ENCODE results near the gene C10orf120.

DNA sequence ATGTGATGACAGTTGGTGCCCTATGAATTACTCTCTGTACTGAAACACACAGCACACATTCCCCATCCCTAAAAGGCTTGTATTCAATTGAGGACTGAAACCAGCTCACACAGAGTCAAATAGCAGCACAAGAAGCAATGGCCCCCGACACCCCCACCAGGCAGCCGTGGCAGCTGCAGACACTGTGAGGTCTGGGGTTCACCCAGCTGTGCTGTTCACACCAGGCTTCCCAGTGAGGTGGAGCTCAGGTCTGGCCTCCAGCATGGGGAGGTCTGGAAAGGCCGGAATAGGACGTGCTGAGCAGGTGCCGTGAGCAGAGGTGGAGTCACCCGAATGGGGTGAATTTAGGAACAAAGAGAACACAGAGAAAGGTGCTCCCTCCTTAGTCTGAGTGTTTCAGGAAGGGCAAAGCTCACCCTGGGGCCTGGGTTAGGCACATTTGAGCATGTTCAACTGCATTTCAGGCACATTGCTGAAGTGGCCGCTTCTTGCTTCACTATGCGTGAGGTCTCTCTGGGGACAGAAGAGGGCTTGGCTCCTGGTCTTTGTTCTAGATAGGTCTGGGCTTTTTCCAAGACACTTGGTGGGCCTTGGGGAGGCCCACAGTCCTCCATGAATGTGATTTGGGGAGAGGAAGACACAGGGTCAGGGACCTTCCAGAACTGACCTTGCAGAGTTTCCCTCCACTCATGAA is 41.1 kb downstream of the C10orf120 start:
- TF ChIP-seq, protein P1, sequence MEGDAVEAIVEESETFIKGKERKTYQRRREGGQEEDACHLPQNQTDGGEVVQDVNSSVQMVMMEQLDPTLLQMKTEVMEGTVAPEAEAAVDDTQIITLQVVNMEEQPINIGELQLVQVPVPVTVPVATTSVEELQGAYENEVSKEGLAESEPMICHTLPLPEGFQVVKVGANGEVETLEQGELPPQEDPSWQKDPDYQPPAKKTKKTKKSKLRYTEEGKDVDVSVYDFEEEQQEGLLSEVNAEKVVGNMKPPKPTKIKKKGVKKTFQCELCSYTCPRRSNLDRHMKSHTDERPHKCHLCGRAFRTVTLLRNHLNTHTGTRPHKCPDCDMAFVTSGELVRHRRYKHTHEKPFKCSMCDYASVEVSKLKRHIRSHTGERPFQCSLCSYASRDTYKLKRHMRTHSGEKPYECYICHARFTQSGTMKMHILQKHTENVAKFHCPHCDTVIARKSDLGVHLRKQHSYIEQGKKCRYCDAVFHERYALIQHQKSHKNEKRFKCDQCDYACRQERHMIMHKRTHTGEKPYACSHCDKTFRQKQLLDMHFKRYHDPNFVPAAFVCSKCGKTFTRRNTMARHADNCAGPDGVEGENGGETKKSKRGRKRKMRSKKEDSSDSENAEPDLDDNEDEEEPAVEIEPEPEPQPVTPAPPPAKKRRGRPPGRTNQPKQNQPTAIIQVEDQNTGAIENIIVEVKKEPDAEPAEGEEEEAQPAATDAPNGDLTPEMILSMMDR (conservative IDR thresholded peaks at IDR 0.05 in 1 of 2, IDR thresholded peaks at IDR 0.05 in 1 of 2; ENCODE audit: extremely low read depth in 1 of 2, insufficient read depth in 1 of 2, low read depth in 1 of 2, low read length in 2 of 2) = no peak
- TF ChIP-seq EZH2 (IDR thresholded peaks at IDR 0.05; ENCODE audit: borderline replicate concordance, low read length) = no peak

Measured in mammary epithelial cell (primary cell).